ENCODE results near the gene USP5. TPM values are rescaled to one million over a fixed set of nuclear protein-coding genes. Genes with fewer than 3 reads are reported as not detected.

The USP5 gene
- polyA plus RNA-seq, 1 experiment = 47.1 TPM

- Histone ChIP-seq H3K4me3 (ENCODE audit: low read depth, low read length) (peak overlapping the region; percentile 97), H3K27me3 (ENCODE audit: control insufficient read depth, insufficient read depth, low read length) (no peaks in the 10 kb centered on the region), H3K9me3 (ENCODE audit: control insufficient read depth, insufficient read depth, low read length) (no peaks in the 10 kb centered on the region; the same call in 1 of the 2 replicates), H3K27ac (ENCODE audit: low read depth, low read length) (no peak overlapping the region)
- ChIA-PET CTCF (no interaction called here), POLR2A (interaction anchor here (1.1 to 2.8 kb wide), 2 partner anchors 11 to 316 kb away, joined by 3 to 11 read pairs; partner anchors contain the start of gene GAPDH)
- DNase-seq (ENCODE audit: low read depth, low spot score) = no peak
- no peak for TF ChIP-seq CTCF (IDR thresholded peaks at IDR 0.05; ENCODE audit: low read depth, low read length)
Observed at GRCh38 chr12:6849976-6850560, 1.9 kb upstream of the USP5 start.

GRCh38 chr12:6850796-6851152 lies 1.2 kb upstream of the USP5 start:
- Histone ChIP-seq H3K27ac (ENCODE audit: low read depth, low read length) (peak overlapping the region; percentile 75), H3K27me3 (ENCODE audit: control insufficient read depth, insufficient read depth, low read length) (no peaks in the 10 kb centered on the region), H3K4me3 (ENCODE audit: low read depth, low read length) (peak overlapping the region; percentile 97), H3K9me3 (ENCODE audit: control insufficient read depth, insufficient read depth, low read length) (no peaks in the 10 kb centered on the region; the same call in 1 of the 2 replicates)
- ChIA-PET POLR2A (interaction anchor here (1.3 to 3.4 kb wide), 12 partner anchors 8 to 317 kb away, joined by 3 to 57 read pairs (median 10); partner anchors contain the start of genes C12orf57, GAPDH, GNB3 and MLF2), CTCF (interaction anchor here (1.3 to 5.1 kb wide), 4 partner anchors 16 to 97 kb away, joined by 4 to 26 read pairs (median 11); partner anchors contain the start of gene SPSB2)
- no peak for TF ChIP-seq CTCF (IDR thresholded peaks at IDR 0.05; ENCODE audit: low read depth, low read length)
- no peak for DNase-seq (ENCODE audit: low read depth, low spot score)

- DNase-seq (ENCODE audit: low read depth, low spot score) = peak; percentile 96
- Histone ChIP-seq H3K4me3 (ENCODE audit: low read depth, low read length) (peak within 1 kb of the TSS; percentile 97), H3K27me3 (ENCODE audit: control insufficient read depth, insufficient read depth, low read length) (no peaks in the 10 kb centered on the region), H3K9me3 (ENCODE audit: control insufficient read depth, insufficient read depth, low read length) (no peaks in the 10 kb centered on the region; the same call in 1 of the 2 replicates), H3K27ac (ENCODE audit: low read depth, low read length) (peak within 1 kb of the TSS; percentile 75)
- ChIA-PET CTCF (interaction anchor here (0.7 to 5.1 kb wide), 6 partner anchors 17 to 99 kb away, joined by 4 to 26 read pairs (median 7); partner anchors contain the start of genes MLF2 and SPSB2), POLR2A (interaction anchor here (0.6 to 3.4 kb wide), 18 partner anchors 8 to 317 kb away, joined by 3 to 57 read pairs (median 7); partner anchors contain the start of genes C12orf57, COPS7A, GAPDH and GNB3)
- TF ChIP-seq CTCF (IDR thresholded peaks at IDR 0.05; ENCODE audit: low read depth, low read length) = no peak
Observed at GRCh38 chr12:6851153-6851920, 613 bp upstream of the USP5 start, which contains the start of gene CDCA3. TSS of gene CDCA3 (minus strand) at chr12:6851286. CDS start at chr12:6850952, 334 bp downstream.

GRCh38 chr12:6852651-6853354 lies 853 bp downstream of the USP5 start:
- H3K4me3 ChIP-seq (ENCODE audit: low read depth, low read length) = peak overlapping the region; percentile 77
- no peaks in the 10 kb centered on the region for H3K27me3 ChIP-seq (ENCODE audit: control insufficient read depth, insufficient read depth, low read length)
- no peaks in the 10 kb centered on the region; the same call in 1 of the 2 replicates for H3K9me3 ChIP-seq (ENCODE audit: control insufficient read depth, insufficient read depth, low read length)
- peak overlapping the region; percentile 92 for H3K27ac ChIP-seq (ENCODE audit: low read depth, low read length)
- no peak for TF ChIP-seq CTCF (IDR thresholded peaks at IDR 0.05; ENCODE audit: low read depth, low read length)
- ChIA-PET CTCF (interaction anchor here (0.8 to 5.1 kb wide), 9 partner anchors 17 to 100 kb away, joined by 3 to 26 read pairs (median 6); partner anchors contain the start of gene MLF2), POLR2A (interaction anchor here (0.6 to 3.4 kb wide), 18 partner anchors 8 to 319 kb away, joined by 3 to 57 read pairs (median 5); partner anchors contain the start of genes C12orf57, COPS7A, GAPDH and P3H3)
- no peak for DNase-seq (ENCODE audit: low read depth, low spot score)

Measured in AG04450 (cell line).